Astrocyte of the spinal cord (primary cell): Measurements from ENCODE around the gene KNL1.

Source experiments
- DNase-seq: peaks from one replicate; pipeline ENCODE4 v3.0.0; 2011; ENCODE audit warnings: low read depth, low spot score
- H3K4me3 ChIP-seq: 2 replicates; pipeline ENCODE4 v1.5.1; 2011; ENCODE audit warnings: low read depth, mild to moderate bottlenecking, low read length, moderate library complexity
- in situ Hi-C: cut with HindIII; loops from 2 replicates; pipeline ENCODE4 v1.10.0; 2017; ENCODE audit warnings: low sequenced_read_pairs
- TF ChIP-seq, protein P1 (sequence below): IDR thresholded peaks from 2 replicates; pipeline ENCODE4 v1.5.1; 2012; ENCODE audit warnings: low read depth, mild to moderate bottlenecking, low read length, inconsistent platforms

KNL1 gene, protein sequence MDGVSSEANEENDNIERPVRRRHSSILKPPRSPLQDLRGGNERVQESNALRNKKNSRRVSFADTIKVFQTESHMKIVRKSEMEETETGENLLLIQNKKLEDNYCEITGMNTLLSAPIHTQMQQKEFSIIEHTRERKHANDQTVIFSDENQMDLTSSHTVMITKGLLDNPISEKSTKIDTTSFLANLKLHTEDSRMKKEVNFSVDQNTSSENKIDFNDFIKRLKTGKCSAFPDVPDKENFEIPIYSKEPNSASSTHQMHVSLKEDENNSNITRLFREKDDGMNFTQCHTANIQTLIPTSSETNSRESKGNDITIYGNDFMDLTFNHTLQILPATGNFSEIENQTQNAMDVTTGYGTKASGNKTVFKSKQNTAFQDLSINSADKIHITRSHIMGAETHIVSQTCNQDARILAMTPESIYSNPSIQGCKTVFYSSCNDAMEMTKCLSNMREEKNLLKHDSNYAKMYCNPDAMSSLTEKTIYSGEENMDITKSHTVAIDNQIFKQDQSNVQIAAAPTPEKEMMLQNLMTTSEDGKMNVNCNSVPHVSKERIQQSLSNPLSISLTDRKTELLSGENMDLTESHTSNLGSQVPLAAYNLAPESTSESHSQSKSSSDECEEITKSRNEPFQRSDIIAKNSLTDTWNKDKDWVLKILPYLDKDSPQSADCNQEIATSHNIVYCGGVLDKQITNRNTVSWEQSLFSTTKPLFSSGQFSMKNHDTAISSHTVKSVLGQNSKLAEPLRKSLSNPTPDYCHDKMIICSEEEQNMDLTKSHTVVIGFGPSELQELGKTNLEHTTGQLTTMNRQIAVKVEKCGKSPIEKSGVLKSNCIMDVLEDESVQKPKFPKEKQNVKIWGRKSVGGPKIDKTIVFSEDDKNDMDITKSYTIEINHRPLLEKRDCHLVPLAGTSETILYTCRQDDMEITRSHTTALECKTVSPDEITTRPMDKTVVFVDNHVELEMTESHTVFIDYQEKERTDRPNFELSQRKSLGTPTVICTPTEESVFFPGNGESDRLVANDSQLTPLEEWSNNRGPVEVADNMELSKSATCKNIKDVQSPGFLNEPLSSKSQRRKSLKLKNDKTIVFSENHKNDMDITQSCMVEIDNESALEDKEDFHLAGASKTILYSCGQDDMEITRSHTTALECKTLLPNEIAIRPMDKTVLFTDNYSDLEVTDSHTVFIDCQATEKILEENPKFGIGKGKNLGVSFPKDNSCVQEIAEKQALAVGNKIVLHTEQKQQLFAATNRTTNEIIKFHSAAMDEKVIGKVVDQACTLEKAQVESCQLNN (N-terminal part only)

DNA sequence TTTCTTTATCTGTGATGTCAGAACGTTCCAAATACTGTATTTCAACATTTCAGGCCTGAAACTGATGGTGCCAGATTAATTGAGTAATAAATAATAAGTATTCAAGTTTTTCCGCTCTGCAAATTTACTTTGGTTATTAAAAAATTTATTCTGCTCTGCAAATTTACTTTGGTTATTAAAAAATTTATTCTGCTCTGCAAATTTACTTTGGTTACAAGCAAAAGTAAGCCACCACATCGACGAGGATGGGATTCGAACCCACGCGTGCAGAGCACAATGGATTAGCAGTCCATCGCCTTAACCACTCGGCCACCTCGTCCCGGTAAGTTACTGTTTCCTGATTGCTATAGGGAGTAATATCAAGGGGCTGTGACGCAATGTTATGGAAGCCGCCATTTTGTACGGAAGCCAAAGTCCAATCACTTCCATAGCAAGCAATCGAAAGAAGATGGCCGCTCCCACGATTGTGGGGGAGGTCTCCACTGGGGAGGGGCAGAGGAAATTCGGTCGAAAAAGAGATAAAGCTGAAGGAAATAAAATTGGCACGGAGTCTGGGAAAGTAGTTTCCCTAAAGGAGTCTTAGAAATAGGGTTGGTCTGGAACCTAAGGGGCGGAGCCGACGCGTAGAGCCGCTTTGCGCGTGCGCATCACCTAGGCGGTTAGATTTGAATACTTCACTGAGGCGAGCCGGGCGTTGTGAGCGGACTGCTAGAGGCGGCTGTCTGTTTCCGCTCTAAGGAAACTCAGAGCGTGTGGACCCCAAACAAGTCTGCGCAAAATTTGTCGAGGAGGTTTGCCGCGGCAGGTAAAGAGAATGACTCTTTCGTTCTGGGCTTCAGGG, at the start of gene KNL1:
Gene KNL1 (plus strand): TSS at position 662 of the 841 bp plus-strand sequence. CDS start 8,683 bp downstream, outside the sequence.
- in situ Hi-C loops = no loop called here
- TF ChIP-seq, protein P1, sequence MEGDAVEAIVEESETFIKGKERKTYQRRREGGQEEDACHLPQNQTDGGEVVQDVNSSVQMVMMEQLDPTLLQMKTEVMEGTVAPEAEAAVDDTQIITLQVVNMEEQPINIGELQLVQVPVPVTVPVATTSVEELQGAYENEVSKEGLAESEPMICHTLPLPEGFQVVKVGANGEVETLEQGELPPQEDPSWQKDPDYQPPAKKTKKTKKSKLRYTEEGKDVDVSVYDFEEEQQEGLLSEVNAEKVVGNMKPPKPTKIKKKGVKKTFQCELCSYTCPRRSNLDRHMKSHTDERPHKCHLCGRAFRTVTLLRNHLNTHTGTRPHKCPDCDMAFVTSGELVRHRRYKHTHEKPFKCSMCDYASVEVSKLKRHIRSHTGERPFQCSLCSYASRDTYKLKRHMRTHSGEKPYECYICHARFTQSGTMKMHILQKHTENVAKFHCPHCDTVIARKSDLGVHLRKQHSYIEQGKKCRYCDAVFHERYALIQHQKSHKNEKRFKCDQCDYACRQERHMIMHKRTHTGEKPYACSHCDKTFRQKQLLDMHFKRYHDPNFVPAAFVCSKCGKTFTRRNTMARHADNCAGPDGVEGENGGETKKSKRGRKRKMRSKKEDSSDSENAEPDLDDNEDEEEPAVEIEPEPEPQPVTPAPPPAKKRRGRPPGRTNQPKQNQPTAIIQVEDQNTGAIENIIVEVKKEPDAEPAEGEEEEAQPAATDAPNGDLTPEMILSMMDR = no peak
- peak; percentile 97 for DNase-seq
- peak within 1 kb of the TSS; percentile 95 for H3K4me3 ChIP-seq

DNA sequence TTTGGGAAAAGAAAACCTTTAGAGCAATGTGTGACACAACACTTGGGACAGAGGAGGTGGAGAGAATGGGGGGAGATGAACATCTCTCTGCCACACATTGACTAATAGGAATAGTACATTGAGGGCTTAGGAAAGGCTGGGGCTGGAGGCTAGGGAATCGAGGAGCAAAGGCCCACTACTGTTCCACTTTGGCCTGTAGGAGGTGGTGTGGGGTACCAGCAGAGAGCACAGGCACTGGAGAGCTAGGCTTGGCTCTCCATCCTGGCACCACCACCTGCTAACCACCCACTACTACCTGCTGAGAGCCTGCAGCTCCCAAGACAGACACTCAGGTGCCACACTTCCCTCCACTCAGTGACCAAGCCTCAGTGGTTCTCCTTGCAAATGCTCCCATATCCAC, 48.6 kb upstream of the KNL1 start:
- no peak for DNase-seq
- TF ChIP-seq, protein P1 = no peak
- H3K4me3 ChIP-seq = no peak overlapping the region
- in situ Hi-C loops = no loop called here

DNA sequence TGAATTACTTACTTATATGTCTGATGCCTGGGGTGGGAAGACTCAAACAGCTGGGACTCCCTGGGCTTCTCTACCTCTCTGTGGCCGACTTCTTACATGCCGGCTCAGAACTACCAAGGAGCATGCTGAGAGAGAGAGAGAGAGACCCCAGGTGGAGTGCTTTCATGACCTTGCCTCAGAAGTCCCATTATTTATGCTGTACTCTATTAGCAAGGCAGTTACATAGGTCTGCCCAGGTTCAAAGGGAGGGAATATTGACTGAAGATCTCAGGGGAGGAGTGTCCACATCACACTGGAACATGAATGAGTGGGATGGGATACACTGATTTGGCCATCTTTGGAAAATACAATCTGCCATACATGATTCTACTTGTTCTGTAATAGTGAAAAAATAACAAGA, 45.4 kb upstream of the KNL1 start:
- no peak for DNase-seq
- in situ Hi-C loops = no loop called here
- no peak overlapping the region for H3K4me3 ChIP-seq
- TF ChIP-seq, protein P1 = no peak

DNA sequence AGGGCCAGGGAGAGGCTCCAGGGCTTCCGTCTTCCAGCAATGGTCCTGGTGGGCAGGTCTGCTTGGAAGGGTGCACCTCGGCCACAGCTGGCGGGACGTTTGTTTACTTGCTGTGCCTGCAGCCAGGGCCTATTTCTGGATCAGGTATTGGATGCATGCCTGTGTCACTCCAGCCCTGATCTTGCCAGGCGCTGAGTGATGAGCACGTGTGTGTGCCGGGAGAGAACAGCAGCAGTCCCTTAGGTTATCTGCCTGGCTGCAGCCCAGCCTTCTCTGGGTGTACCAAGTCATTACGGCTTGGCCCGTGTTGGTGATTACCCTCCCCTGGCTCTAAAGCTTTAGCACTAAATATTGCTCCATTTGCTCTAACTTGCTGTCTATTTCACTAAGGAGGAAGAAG, 44.2 kb upstream of the KNL1 start:
- in situ Hi-C loops = no loop called here
- TF ChIP-seq, protein P1 = no peak
- no peak for DNase-seq
- no peak overlapping the region for H3K4me3 ChIP-seq

DNA sequence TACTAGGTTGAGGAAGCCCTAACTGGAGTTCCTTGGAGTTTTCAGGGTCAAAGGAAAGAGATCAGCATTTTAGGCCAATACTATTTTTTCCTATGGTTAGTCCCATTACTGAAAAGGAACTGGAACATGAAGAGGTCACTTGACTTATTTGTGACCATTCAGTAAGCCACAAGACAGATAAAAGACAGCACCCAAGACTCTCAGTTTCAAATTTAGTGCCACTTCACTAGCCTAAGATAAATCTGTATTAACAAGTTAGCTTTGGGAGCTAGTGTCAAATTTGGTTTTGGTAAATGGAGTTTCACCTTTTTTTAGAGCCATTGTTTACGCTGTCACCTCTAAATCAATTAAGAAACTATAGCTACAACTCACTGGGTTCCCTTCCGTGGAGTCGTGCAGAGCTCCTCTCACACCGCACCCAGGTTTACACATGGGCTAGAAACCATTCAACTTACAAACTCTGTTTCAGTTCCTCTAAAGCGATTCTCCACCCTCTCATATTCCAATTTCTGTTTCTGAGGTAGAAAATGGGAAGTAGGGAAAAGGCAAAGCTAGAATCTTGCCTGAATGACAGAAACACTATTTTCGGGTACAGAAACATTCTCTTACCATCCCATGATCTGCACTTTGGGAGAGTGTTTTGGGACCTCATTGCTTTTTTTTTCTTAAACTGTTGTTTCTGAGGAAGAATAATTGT, 43.6 kb upstream of the KNL1 start:
- DNase-seq = no peak
- H3K4me3 ChIP-seq = no peak overlapping the region
- in situ Hi-C loops = no loop called here
- TF ChIP-seq, protein P1 = no peak
